Iris pigment epithelial cell (primary cell): Measurements from ENCODE around the gene MGAT3.

ENCODE experiments used
- DNase-seq: peaks from one replicate; pipeline ENCODE4 v3.0.0-alpha.2; 2011; ENCODE audit warnings: low read depth

Gene MGAT3

DNA sequence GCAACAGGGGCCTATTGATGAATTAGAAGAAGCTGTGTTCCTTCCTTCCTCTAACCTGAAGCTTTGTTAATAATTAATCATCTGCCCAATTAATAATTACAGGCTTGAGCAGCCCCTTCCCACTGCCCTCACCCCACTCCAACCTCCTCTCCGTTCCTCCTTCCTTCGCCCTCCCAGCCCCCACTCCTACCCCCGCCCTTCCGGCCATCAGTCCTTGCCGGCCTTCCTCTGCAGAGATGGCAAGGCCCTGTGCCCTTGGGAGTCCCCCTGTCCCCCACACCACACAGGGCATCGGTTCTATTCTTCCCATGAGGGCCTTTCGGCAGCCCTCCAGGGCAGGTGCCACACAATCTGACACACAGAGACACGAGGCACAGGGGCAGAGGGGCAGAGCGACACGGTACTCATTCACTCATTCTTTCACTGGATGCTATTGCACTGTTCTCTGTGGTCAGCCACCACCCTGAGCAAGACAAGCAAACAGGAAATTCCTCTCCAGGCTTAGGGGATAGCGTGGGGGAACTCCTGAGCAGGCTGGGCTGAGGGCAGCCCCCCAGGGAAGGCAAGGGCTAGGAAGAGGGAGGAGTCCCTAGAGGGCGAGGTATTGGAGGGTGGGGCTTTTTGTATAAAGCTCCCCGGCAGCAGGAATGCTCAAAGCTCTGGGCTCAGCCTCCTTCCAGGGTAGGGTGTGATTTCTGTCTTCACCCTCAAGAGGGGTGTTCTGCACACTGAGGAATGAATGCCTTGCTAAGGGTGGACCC is 14.7 kb downstream of the MGAT3 start:
- peak; percentile 73 for DNase-seq

DNA sequence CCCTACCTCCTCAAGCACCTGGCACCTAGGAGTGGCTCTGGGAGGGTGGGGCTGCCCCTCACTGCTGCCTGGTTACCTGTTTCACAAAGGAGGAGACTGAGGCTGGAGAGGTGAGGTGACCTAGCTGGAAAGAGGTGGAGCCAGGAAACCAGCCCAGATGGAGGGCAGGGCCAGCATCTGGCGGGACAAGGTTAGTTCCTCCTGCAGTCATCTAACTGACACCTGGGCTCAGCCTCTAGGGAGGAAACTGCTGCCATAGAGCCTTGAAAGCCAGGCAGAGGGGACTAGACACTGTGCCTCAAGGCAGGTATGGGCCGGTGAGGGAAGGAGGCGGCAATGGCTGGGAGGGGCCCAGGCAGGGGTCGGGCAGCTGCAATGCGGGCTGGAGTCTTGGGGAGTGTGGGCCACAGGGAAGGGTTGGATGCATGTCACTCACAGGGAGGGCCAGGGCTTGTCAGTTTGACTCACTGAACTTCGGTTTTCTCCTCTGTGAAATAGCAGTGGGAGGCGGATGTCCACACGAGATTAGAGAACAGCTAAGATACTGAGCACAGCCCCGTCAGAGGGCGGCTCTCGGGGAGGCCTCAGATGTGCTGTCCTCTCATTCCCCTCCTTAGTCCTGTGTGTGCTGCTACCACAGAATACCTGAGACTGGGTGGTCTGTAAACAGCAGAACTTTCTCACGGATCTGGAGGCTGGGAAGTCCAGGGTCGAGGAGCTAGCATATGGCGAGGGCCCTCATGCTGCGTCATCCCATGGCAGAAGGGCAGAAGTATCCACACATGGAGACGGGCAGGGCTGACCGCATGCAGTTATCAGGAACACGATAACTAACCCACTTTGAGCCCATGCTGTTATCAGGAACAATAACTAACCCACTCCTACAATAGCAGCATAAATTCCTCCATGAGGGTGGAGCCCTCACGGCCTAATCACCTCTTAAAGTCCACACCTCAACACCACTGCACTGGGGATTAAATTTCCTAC is 16.1 kb downstream of the MGAT3 start:
- DNase-seq, result peak; percentile 57

DNA sequence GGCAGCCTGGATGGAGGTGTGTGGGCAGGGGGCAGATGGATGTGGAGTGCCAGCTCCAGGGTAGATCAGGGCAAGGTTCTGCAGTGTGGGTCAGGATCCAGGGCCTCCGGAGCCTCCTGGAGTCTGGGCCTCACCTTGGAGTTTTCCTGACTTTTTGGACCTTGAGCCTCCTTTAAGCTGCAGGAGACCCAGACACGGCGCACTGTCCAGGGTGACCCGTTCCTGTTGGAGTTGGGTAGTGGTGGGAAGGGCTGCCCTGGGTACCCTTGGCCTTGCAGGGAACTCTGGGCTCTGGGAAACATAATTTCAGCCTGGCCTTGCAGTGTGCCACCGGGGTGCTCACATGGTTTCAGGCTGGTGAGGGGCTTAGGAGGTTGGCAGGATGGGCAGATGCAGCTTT is 17.0 kb downstream of the MGAT3 start:
- no peak for DNase-seq

DNA sequence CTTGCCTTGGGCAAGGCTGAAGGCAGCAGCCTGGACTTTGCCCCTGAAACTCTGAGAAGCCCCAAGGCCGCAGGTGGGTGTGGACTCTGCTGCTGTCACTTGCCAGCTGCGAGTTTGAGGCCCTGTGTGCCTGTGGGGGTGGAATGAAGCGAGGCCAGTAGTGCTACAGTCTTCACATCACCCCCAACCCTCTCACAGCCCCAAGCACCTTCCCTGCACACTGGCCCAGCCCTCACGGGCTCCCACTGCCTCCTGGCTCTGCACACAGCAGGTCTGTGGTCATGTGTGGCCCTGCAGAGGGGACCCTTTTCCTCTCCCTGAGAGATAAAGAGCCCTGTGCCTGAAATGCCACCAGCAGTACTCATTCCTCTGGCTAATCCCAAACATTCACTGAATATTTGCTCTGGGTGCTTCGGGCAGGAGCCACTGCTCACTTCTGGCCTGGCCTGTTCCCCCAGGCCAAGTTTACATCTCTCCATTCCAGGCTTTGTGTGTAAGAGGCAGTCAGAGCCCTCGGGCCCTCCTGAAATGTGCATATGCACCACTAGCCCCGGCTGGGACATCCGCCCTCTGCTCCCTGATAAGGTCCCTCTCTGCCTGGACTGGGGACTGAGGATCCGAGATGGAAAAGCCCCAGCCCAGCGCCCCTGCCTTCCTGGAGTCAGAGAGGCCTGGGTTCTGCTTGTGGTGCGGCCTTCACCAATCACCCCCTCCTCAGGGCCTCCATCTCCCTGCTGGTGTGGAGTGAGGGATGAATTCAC is 17.7 kb downstream of the MGAT3 start:
- no peak for DNase-seq

DNA sequence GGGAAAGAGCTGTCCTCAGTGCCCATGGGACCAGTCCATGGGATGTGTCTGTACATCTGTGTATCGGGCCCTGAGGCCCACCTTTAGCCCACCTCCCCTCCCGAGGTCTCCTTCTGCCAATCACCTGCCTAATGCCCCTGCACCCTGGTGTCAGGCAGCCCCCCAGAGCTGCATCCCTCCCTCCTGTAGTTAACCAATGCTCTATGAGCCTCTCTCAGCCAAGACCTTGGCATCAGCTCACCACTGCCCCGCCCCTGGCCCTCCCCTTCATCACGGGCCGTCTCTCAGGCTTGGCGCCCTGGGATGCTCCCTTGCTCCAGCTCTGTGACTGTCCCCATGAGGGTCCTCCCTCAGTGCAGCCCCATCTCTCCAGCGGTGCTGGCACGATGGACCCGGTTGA is 18.5 kb downstream of the MGAT3 start:
- no peak for DNase-seq

DNA sequence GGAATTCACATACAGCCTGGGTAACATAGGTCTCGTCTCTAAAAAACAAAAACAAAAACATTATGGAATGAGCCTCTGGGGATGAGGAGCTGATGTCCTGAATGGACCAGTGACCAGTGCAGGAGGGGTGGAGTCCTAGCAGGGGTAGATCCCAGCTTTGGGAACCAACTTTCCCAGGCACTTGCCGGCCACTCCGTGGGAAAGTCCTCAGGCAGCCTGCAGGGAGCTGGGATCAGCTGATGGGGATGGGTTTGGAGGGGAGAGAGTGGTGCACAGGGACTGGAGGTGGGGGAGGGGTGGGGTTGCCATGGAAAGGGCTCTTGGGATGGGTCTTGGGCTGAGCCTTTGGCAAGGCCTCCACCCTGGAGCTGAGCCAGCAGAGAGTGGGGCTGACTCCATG is 19.1 kb downstream of the MGAT3 start:
- DNase-seq, result no peak

DNA sequence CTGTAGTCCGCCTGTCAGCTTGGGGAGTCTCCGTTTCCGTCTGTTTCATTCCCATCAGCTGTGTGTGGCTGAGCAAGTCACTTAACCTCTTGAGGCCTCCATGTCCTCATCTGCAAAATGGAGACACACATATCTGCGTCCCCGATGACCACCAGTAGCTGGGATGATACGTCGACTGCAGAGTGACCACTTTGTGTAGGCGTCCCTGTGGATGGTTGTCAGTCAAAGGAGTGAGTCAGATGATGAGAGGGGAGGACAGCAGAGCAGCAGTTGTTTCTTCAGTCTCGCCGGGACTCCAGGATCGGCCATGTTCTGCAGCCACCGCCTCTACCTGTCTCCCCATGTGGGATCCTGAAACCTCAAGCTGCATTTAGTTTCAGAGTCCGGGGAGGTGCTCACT is 19.9 kb downstream of the MGAT3 start:
- no peak for DNase-seq

DNA sequence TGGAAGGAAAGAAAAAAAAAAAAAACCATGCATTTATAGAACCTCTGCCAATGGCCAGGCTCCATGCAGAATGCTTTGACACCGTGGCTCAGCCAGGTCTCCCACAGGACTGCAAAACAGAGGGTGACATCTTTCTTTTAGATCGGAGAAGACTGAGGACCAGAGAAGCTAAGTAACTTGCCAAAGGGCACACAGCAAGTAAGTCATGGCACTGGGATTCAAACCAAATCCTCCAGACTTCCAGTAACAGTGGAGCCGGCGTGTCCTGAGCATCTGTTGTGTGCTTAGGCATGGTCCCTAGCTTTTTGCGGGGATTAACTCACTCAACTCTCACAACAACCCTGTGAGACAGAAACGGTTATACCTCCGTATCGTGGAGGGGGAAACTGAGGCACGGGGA is 20.7 kb downstream of the MGAT3 start:
- no peak for DNase-seq

DNA sequence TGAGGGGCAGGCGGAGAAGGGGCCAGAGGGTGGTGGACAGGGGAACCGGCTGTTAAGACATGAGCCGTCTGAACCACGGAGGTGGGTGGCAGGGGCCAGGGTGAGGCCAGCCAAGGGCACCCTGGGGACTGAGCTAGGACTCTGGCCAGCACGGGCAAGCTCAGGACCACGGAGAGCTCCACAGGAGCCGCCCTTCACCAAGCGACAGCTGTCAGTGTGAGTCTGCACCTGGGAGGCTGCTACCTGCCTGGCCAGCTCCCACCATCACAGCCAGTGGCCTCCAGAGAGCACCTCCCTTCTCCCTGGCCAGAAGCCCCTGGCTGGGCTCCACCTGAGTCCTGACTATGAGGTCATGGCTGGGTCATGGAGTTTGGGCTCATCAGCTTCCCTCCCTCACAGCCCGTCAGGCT is 21.6 kb downstream of the MGAT3 start:
- no peak for DNase-seq

DNA sequence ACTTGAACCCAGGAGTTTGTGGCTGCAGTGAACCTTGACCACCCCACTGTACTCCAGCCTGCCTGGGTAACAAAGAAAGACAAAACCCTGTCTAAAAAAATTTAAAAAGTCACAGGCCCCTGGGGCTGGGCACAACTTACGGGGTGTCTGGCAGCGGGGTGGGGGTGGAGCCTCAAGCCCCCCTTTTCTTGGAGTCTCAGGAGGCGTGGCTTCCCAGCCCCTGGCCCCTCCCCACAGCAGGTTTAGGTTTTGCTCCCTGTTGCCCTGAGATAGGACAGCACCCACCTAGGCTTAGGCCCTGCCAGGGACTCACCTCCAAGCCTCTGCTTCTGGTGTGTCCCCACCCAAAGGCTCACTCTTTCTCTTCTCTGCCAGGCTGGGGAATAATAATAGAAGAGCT is 22.4 kb downstream of the MGAT3 start:
- no peak for DNase-seq

DNA sequence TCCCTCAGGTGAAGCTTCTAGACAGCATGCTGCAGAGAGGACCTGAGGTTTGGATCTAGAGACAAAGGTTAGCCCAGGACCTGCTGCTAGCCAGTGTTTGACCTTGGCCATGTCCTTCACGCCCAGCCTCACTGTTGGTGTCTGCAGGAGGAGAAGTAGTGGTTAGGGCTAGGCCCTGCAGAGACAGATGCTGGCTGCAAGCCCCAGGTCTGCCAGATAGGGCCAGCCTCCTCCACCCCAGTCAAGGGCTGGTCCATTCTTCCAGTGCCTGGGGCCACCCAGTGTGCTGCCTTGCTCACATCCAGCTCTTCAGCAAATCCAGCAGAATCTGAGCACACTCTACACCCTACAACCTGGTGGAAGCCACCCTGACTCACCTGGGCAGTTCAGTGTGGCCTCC is 23.7 kb downstream of the MGAT3 start:
- DNase-seq, result no peak

DNA sequence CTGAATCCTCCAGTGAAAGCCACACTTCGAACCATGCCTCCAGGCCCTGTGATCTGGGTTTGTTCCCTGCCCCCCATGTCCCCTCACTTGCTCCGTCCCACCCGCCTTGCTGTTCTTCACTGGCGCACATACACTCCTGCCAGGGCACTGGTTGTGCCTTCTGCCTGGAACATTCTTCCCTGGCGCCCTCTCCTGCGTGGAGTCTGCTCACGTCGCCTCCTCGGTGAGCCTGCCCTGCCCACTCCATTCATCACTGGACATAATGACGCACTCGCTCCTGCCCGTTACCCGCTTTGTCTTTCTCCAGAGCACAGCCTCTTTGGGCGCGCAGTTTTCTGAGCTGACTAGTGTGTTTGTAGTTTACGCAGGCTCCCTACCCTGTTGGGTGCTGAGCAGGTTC is 24.2 kb downstream of the MGAT3 start:
- no peak for DNase-seq

DNA sequence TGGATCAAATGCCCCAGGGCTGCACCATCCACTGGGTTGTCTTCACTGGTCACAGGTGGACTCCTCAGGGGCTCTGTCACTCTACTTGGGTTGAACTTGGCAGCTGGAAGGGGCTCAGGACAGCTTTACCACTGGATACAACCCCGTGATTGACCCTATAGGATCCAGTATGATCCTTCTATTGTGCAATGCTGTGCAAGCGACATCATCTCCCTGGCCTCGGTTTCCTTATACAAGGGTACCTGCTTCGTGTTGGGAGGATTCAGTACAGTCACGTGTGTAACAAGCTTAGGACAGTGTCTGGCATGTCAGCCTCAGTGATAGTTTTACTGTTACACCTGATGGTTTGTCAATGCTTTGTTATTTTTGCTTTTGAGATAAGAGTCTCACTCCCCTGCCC is 24.8 kb downstream of the MGAT3 start:
- no peak for DNase-seq

DNA sequence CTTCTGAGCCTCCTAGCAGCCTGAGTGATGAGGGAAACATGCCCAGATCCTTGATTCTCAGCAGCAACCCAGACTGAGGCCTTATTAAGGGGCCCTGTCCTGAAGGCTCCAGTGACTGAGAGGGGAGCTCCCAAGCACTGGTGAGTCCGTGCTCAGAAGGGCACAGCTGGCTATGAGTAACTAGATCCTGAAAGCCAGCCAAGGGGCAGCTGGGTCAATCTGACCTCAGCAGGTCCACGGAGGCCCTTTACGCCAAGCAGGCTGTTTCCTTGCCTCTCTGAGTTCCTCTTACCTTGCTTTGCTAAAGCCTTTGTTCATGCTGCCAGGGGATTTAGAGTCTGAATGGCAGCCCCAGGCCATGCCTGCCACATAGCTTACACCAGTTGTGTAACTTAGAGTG is 26.0 kb downstream of the MGAT3 start:
- DNase-seq, result peak; percentile 27

DNA sequence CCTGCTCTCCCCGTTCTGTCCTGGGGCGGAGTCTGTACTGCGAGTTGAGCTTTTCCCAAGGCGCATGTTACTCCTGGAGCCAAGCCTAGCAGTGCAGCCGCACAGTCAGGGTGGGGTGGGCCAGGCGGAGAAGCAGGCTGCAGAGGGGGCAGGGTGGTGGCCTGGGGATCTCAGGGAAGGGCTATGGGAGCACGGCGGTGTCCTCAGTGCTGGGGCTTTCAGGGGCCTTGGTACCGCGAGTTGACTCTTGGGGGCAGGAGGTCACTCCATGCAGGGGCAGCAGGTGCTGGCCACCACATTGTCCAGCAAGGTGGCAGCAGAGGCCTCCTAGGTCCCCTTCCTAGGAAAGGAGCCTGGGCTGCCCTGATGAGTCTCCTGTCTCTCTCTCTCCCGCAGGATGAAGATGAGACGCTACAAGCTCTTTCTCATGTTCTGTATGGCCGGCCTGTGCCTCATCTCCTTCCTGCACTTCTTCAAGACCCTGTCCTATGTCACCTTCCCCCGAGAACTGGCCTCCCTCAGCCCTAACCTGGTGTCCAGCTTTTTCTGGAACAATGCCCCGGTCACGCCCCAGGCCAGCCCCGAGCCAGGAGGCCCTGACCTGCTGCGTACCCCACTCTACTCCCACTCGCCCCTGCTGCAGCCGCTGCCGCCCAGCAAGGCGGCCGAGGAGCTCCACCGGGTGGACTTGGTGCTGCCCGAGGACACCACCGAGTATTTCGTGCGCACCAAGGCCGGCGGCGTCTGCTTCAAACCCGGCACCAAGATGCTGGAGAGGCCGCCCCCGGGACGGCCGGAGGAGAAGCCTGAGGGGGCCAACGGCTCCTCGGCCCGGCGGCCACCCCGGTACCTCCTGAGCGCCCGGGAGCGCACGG is 30.4 kb downstream of the MGAT3 start:
- DNase-seq, result no peak

DNA sequence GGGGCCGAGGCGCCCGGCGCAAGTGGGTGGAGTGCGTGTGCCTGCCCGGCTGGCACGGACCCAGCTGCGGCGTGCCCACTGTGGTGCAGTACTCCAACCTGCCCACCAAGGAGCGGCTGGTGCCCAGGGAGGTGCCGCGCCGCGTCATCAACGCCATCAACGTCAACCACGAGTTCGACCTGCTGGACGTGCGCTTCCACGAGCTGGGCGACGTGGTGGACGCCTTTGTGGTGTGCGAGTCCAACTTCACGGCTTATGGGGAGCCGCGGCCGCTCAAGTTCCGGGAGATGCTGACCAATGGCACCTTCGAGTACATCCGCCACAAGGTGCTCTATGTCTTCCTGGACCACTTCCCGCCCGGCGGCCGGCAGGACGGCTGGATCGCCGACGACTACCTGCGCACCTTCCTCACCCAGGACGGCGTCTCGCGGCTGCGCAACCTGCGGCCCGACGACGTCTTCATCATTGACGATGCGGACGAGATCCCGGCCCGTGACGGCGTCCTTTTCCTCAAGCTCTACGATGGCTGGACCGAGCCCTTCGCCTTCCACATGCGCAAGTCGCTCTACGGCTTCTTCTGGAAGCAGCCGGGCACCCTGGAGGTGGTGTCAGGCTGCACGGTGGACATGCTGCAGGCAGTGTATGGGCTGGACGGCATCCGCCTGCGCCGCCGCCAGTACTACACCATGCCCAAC is 31.2 kb downstream of the MGAT3 start:
- DNase-seq, result no peak

DNA sequence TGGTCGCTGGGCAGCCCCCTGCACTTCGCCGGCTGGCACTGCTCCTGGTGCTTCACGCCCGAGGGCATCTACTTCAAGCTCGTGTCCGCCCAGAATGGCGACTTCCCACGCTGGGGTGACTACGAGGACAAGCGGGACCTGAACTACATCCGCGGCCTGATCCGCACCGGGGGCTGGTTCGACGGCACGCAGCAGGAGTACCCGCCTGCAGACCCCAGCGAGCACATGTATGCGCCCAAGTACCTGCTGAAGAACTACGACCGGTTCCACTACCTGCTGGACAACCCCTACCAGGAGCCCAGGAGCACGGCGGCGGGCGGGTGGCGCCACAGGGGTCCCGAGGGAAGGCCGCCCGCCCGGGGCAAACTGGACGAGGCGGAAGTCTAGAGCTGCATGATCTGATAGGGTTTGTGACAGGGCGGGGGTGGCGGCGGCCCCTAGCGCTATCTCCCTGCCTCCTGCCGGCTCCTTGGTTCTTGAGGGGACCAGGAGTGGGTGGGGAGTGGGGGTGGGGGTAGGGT is 31.8 kb downstream of the MGAT3 start:
- no peak for DNase-seq

DNA sequence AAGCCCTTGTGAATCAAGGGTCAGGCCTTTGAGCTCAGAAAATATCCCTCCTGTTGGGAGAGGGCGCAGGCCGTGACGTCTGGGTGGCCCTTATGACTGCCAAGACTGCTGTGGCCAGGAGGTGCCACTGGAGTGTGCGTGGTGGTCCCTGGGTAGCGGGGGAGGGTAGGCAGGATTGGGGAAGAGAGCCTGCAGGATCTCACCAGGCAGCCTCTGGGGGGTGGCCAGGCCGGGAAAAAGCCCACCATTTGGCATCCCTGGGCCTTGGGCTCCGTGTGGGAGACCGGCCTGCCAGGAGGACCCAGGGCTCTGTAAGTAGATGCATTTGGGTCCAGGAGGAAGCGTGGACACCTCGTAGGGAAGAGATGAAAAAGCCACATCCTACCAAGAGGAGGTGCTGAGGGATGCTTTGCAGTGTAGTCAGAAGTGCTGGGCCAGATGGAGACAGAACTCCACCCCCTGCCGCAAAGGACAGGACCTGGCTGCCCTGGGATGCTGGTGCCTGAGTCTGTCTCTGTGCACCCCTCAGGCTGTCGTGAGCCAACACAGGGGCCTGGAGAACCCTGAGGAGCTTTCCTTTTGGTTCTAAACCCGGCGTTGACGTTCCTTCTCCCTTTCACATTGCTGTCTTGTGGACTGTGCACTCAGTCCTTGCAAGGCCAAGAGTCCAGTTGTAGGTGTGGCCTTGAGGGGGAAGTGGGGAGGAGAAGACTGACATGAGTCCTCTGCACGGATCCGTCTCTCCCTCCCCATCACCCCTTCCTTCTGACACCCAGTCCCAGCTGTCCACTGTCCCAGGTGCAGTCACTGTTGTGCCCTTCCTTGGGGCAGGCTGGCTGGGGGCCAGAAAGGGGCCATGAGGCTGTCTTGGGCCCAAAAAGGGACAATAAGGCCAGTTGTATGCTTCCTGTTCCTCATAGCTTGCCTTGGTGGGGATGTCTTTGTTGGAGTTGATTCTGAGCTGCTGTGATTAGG is 32.6 kb downstream of the MGAT3 start:
- DNase-seq, result no peak

DNA sequence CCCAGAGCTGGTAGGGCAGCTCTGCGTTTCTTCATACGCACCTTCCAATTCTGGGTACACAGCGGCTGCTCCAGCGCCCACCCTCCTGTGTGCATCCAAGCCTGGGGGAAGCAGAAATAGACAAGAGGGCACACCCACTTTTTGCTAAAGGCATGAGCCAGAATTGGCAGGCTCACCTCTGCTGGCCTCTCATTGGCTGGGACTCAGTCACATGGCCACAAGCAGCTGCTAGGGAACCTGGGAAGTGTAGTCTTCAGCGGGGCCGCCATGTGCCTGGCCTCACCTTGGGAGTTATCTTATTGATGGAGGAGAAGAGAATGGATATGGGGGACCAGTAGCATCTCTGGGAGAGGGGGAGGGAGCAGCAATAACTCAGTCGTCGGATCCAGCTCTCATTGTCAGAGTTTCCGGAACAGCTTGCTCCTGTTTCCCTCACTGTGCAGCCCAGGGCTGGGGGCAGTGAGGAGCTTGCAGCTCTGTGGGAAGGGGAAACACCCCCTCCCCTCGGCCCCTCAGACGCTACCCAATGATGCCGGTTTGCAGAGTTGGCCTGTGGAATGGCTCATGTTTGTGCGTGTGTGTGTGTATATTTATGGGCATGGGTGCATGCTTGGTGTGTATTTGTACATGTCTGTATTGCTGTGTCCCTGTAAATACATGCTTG is 33.5 kb downstream of the MGAT3 start:
- peak; percentile 74 for DNase-seq
